Measurements from ENCODE around the gene MYO16.
A peak's percentile ranks its signal among the peaks of the same experiment; 100 is the strongest.

The MYO16 gene

DNA sequence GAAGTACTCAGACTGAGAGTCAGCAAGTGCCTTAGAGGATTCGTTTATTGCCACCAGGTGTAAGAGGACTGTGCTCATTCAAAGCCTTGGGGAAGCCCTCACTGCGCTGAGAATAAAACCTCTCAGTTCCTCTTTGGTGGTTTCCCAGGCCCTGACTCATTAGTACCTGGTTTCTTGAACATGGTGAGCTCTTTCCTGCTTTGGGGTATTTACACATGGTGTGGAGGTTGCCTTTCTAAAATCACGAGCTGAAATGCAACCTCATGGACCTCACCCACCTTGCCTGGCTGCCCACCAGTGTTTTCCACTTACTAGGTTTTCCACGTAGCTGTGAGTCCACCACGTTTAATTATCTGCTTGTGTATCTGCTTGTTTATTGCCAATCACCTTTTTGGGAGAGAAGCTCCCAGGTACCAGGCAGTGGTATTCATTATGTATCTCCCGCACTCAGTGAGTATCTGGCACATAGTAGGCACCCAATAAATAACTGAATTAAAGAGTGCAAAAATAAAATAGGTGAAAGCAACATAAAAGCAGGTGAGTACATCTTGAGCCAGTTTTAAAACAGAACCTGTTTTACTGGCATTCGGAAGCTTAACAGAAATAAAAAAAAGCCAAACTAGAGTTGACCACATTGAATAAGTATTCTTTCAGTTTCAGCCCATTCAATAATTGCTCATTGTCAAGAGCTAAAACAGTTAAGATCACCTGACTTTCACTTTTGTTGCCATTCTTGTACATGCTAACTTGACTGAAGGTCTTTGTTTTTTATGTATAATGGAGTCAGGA, 533.0 kb downstream of the MYO16 start:
- TF ChIP-seq, protein P1, sequence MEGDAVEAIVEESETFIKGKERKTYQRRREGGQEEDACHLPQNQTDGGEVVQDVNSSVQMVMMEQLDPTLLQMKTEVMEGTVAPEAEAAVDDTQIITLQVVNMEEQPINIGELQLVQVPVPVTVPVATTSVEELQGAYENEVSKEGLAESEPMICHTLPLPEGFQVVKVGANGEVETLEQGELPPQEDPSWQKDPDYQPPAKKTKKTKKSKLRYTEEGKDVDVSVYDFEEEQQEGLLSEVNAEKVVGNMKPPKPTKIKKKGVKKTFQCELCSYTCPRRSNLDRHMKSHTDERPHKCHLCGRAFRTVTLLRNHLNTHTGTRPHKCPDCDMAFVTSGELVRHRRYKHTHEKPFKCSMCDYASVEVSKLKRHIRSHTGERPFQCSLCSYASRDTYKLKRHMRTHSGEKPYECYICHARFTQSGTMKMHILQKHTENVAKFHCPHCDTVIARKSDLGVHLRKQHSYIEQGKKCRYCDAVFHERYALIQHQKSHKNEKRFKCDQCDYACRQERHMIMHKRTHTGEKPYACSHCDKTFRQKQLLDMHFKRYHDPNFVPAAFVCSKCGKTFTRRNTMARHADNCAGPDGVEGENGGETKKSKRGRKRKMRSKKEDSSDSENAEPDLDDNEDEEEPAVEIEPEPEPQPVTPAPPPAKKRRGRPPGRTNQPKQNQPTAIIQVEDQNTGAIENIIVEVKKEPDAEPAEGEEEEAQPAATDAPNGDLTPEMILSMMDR (conservative IDR thresholded peaks at IDR 0.05; ENCODE audit: low read depth, low read length), result no peak
- no peak for DNase-seq (ENCODE audit: low read depth)
- no peak overlapping the region for H3K4me3 ChIP-seq (ENCODE audit: low read depth, low read length)

GRCh38 chr13:109163037-109163379, 533.6 kb downstream of the MYO16 start:
- TF ChIP-seq, protein P1 (conservative IDR thresholded peaks at IDR 0.05; ENCODE audit: low read depth, low read length), result no peak
- no peak for DNase-seq (ENCODE audit: low read depth)
- H3K4me3 ChIP-seq (ENCODE audit: low read depth, low read length), result no peak overlapping the region

DNA sequence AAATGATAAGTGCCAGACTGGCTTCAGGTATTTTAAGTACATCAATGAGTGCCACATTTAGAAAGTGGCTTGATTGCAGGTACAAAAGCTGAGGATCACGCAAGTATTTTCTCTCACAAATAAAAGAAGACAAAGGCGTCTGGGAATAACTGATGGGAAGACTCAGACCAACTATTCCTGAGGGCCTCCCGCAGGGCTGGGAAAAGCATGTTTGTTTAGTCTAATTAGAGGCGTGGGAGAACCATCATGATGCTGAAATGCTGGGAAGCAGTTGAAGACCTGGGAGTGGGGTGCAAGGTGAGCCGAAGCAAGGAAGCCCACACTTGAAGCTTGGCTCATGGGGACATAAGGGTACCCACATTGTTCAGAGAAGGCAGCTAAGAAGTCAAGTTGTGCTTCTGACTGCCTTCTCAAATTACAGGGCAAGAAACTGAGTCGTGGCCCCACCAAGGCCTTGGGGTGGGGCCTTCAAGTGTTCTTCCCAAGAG, 536.0 kb downstream of the MYO16 start:
- TF ChIP-seq, protein P1 (conservative IDR thresholded peaks at IDR 0.05; ENCODE audit: low read depth, low read length), result no peak
- DNase-seq (ENCODE audit: low read depth), result no peak
- H3K4me3 ChIP-seq (ENCODE audit: low read depth, low read length), result no peak overlapping the region

GRCh38 chr13:109166804-109167203, 537.4 kb downstream of the MYO16 start:
- no peak for DNase-seq (ENCODE audit: low read depth)
- H3K4me3 ChIP-seq (ENCODE audit: low read depth, low read length), result no peak overlapping the region
- TF ChIP-seq, protein P1 (conservative IDR thresholded peaks at IDR 0.05; ENCODE audit: low read depth, low read length), result no peak

DNA sequence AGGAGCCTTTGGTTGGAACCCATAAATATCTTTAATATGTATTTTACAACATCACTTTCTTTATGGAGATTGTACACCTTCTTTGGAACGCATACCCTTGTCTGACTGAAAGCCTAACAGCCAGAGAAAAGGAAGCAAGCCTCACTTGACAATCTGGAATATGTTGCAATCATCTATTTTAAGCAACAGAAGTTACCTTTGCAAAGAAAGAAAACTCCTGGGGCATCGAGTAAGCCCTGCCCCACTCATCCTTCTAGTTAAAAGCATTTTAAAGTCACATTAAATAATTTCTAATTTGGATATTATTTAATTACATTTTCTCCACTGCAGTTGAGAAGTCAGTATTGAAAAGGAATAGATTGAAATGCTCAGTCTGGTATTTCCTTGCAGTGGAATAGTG, 542.7 kb downstream of the MYO16 start:
- TF ChIP-seq, protein P1 (conservative IDR thresholded peaks at IDR 0.05; ENCODE audit: low read depth, low read length), result no peak
- no peak overlapping the region for H3K4me3 ChIP-seq (ENCODE audit: low read depth, low read length)
- no peak for DNase-seq (ENCODE audit: low read depth)

- no peak overlapping the region for H3K4me3 ChIP-seq (ENCODE audit: low read depth, low read length)
- TF ChIP-seq, protein P1 (conservative IDR thresholded peaks at IDR 0.05; ENCODE audit: low read depth, low read length), result no peak
- DNase-seq (ENCODE audit: low read depth), result no peak
These were observed 546.3 kb downstream of the MYO16 start for GRCh38 chr13:109175666-109176065.

GRCh38 chr13:109180905-109181425, 551.6 kb downstream of the MYO16 start:
- H3K4me3 ChIP-seq (ENCODE audit: low read depth, low read length), result no peak overlapping the region
- DNase-seq (ENCODE audit: low read depth), result peak; percentile 98
- TF ChIP-seq, protein P1 (conservative IDR thresholded peaks at IDR 0.05; ENCODE audit: low read depth, low read length), result no peak
